OCI-LY7 (cell line): ENCODE measurements around the gene EEIG1. TPM values are rescaled to one million over a fixed set of nuclear protein-coding genes. Genes with fewer than 3 reads are reported as not detected.

Experiments
- BruUV-seq: library from RNA; stranded (reverse); fragments of 400-500 nt; replicated peaks from 2 replicates; lab custom pipeline; 2021; lab: Mats Ljungman, UMichigan
- CTCF ChIA-PET: fragments of 300-600 bp; sonication (Branson Sonifier 250); formaldehyde crosslinking; loops from one replicate; lab custom pipeline; 2022; ENCODE audit warnings: antibody characterized with exemption; ENCODE audit not compliant: unreplicated experiment; lab: Charles Lee
- POLR2A ChIA-PET: fragments of 300-600 bp; sonication (Branson Sonifier 250); formaldehyde crosslinking; loops from one replicate; lab custom pipeline; 2022; ENCODE audit warnings: antibody characterized with exemption; lab: Charles Lee
- DNase-seq: peaks from one replicate; pipeline ENCODE4 v3.0.0-alpha.2; 2015; ENCODE audit warnings: low spot score
- H2AFZ ChIP-seq: fragments of 200-600 bp; sonication (generic), shearing (Covaris generic); 2 replicates; pipeline ENCODE4 v1.6.1; 2014; ENCODE audit warnings: mild to moderate bottlenecking, antibody characterized with exemption, low read length, moderate library complexity
- H3K27ac ChIP-seq: fragments of 200-600 bp; sonication (generic); 2 replicates; pipeline ENCODE4 v1.5.1; 2014; ENCODE audit warnings: mixed run types, low read depth, mild to moderate bottlenecking, moderate library complexity, low read length, inconsistent platforms; ENCODE audit not compliant: poor library complexity, severe bottlenecking
- H3K36me3 ChIP-seq: fragments of 200-600 bp; sonication (generic); 2 replicates; pipeline ENCODE4 v1.6.1; 2014; ENCODE audit warnings: mild to moderate bottlenecking, antibody characterized with exemption, low read length, moderate library complexity, mixed read lengths; ENCODE audit not compliant: insufficient read depth
- H3K4me1 ChIP-seq: fragments of 200-600 bp; sonication (generic); 2 replicates; pipeline ENCODE4 v1.5.1; 2014; ENCODE audit warnings: mild to moderate bottlenecking, low read length; ENCODE audit not compliant: insufficient read depth, poor library complexity, severe bottlenecking
- H3K4me2 ChIP-seq: fragments of 200-600 bp; sonication (generic); 2 replicates; pipeline ENCODE4 v1.6.1; 2014; ENCODE audit warnings: mild to moderate bottlenecking, low read length
- H3K4me3 ChIP-seq: fragments of 200-600 bp; sonication (generic); 2 replicates; pipeline ENCODE4 v1.5.1; 2014; ENCODE audit warnings: mild to moderate bottlenecking, low read depth, low read length; ENCODE audit not compliant: poor library complexity, severe bottlenecking
- H3K79me2 ChIP-seq: fragments of 200-600 bp; sonication (generic); 2 replicates; pipeline ENCODE4 v1.6.1; 2016; ENCODE audit warnings: low read depth, mild to moderate bottlenecking, low read length, moderate library complexity, mixed read lengths; ENCODE audit not compliant: insufficient read depth
- H3K9me2 ChIP-seq: fragments of 200-600 bp; sonication (generic); 2 replicates; pipeline ENCODE4 v1.6.1; 2016; ENCODE audit warnings: mild to moderate bottlenecking, low read length, mixed read lengths; ENCODE audit not compliant: insufficient read depth
- H3K9me3 ChIP-seq: fragments of 200-600 bp; sonication (generic); 2 replicates; pipeline ENCODE4 v1.6.1; 2014; ENCODE audit warnings: mild to moderate bottlenecking, mixed run types, low read length, mixed read lengths
- H4K20me1 ChIP-seq: fragments of 200-600 bp; sonication (generic); 2 replicates; pipeline ENCODE4 v1.6.1; 2014; ENCODE audit warnings: mild to moderate bottlenecking, antibody characterized with exemption, low read length, moderate library complexity, mixed read lengths; ENCODE audit not compliant: insufficient read depth
- EZH2phosphoT487 ChIP-seq: fragments of 200-600 bp; sonication (generic); IDR thresholded peaks from 2 replicates; pipeline ENCODE4 v1.6.1; 2018; ENCODE audit warnings: low read depth, borderline replicate concordance, mild to moderate bottlenecking, mixed run types, antibody characterized with exemption, low read length, moderate library complexity, mixed read lengths
- intact Hi-C: fragments of 100-400 bp; cut with micrococcal nuclease; formaldehyde crosslinking; loops from one replicate; pipeline ENCODE4 v1.10.0; 2022; ENCODE audit not compliant: unreplicated experiment
- total RNA-seq, 2 experiments: library from RNA; depleted of rRNA in 1 of 2; stranded (reverse); fragments of >200 nt in 1 of 2; shearing (Covaris generic) in 1 of 2; gene quantifications; 2 replicates each; pipeline ENCODE4 v1.2.3, GENCODE V29; 2014 to 2022
- TF ChIP-seq, protein P1 (sequence below): fragments of 200-600 bp; sonication (generic); conservative IDR thresholded peaks from 2 replicates; pipeline ENCODE4 v1.5.1; 2014; ENCODE audit warnings: mild to moderate bottlenecking, antibody characterized with exemption, low read length, moderate library complexity, mixed read lengths

EEIG1 gene
- total RNA-seq, 2 experiments from 2014 or later: 25.8 to 60.1 TPM

DNA sequence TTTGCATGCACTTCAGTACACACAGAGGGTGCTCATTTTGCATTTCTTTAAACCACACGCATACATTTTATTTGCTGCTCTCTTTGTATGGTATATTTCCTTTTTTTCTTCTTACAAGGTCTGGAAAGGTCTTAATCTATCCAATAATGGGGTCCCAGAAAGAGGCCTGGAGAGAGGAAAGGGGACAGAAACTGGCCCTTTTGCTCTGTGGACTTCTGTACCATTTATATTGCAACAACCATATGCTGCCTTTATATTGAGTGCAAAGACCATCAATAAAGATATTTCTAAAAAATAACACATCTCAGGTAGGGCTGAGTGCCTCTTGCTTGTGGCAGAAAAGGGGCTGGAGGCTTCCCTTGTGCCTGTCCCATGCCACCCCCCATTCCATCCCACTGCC, 27.6 kb downstream of the EEIG1 start:
- peaks cover 16% of the 10 kb centered on the region for H3K4me1 ChIP-seq
- no peak for DNase-seq
- H3K79me2 ChIP-seq: peaks cover 61% of the 10 kb centered on the region
- H3K4me3 ChIP-seq: no peak overlapping the region
- intact Hi-C loops: no loop called here
- H3K27ac ChIP-seq: no peak overlapping the region
- TF ChIP-seq, protein P1, sequence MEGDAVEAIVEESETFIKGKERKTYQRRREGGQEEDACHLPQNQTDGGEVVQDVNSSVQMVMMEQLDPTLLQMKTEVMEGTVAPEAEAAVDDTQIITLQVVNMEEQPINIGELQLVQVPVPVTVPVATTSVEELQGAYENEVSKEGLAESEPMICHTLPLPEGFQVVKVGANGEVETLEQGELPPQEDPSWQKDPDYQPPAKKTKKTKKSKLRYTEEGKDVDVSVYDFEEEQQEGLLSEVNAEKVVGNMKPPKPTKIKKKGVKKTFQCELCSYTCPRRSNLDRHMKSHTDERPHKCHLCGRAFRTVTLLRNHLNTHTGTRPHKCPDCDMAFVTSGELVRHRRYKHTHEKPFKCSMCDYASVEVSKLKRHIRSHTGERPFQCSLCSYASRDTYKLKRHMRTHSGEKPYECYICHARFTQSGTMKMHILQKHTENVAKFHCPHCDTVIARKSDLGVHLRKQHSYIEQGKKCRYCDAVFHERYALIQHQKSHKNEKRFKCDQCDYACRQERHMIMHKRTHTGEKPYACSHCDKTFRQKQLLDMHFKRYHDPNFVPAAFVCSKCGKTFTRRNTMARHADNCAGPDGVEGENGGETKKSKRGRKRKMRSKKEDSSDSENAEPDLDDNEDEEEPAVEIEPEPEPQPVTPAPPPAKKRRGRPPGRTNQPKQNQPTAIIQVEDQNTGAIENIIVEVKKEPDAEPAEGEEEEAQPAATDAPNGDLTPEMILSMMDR: no peak
- no peak for TF ChIP-seq EZH2phosphoT487
- no peaks in the 10 kb centered on the region; the same call in 1 of the 2 replicates for H3K9me3 ChIP-seq
- H4K20me1 ChIP-seq: 0 out of 2 replicates have a peak, but pooled peaks cover 9% of the 10 kb centered on the region
- POLR2A ChIA-PET: interaction anchor here (0.7 kb wide), 1 partner anchor 22 kb away, joined by 3 read pairs; no protein-coding TSS in a partner anchor
- no peaks in the 10 kb centered on the region for H3K9me2 ChIP-seq
- CTCF ChIA-PET: no interaction called here
- H2AFZ ChIP-seq: no peak overlapping the region
- no TSS peak for BruUV-seq
- H3K4me2 ChIP-seq: no peak overlapping the region
- peaks cover 50% of the 10 kb centered on the region for H3K36me3 ChIP-seq

DNA sequence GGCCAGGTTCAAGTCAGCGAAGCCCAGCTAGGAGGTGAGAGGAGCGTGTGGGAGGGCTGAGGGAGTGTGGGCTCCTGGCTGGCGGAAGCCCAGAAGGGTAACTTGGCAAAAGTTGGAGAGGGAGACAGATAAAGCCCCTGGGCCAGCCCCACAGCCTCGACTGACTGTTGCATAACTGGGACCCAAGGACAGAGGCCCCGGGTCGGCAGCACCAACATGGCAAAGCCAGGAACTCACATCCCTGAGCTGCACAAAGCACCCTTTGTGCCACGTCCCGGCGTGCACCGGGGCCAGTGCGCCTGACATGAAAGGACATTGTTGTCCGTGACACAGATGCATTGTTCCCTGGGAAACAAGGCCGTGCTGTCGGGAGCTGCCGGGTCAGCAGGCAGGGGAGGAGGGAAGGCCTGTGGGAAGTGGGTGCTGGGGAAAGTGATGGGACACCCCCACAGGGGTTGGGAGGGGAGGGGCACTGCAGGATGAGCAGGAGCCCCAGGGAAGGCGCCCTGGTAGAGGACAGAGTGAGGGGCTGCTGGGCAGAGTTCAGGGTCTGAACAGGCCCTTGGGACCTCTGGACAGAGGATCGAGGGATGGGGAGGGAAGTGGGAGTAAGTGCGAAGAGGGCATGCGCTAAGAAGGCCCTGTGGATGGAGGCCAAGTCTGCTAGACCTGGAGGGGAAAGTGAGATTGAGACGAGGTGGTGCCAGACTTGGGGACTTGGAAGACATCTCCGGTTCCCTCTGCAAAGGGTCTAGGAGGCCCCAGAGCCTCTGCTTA, 30.1 kb downstream of the EEIG1 start:
- BruUV-seq: no TSS peak
- H3K4me1 ChIP-seq: peaks cover 15% of the 10 kb centered on the region
- CTCF ChIA-PET: interaction anchor here (0.5 kb wide), 1 partner anchor 84 kb away, joined by 3 read pairs; no protein-coding TSS in a partner anchor

More for the DNA sequence above, 30.1 kb downstream of the EEIG1 start:
- Histone ChIP-seq H3K9me2 (no peaks in the 10 kb centered on the region), H3K79me2 (peaks cover 37% of the 10 kb centered on the region; the same call in 1 of the 2 replicates), H3K27ac (no peak overlapping the region), H3K4me2 (no peak overlapping the region), H3K4me3 (no peak overlapping the region), H3K36me3 (peaks cover 59% of the 10 kb centered on the region), H3K9me3 (no peaks in the 10 kb centered on the region), H2AFZ (no peak overlapping the region), H4K20me1 (0 out of 2 replicates have a peak, but pooled peaks cover 5% of the 10 kb centered on the region)
- TF ChIP-seq, protein P1: no peak
- no peak for TF ChIP-seq EZH2phosphoT487
- POLR2A ChIA-PET: interaction anchor here (0.6 kb wide), 1 partner anchor 21 kb away, joined by 4 read pairs; no protein-coding TSS in a partner anchor
- DNase-seq: no peak
- intact Hi-C loops: no loop called here
